ENCODE data around the gene STRIP2.
"Not testable (repeated sequence)": the region's sequence is repeated elsewhere in the genome, so short reads cannot be mapped to it uniquely, and the experiment has no call there.

Gene STRIP2

DNA sequence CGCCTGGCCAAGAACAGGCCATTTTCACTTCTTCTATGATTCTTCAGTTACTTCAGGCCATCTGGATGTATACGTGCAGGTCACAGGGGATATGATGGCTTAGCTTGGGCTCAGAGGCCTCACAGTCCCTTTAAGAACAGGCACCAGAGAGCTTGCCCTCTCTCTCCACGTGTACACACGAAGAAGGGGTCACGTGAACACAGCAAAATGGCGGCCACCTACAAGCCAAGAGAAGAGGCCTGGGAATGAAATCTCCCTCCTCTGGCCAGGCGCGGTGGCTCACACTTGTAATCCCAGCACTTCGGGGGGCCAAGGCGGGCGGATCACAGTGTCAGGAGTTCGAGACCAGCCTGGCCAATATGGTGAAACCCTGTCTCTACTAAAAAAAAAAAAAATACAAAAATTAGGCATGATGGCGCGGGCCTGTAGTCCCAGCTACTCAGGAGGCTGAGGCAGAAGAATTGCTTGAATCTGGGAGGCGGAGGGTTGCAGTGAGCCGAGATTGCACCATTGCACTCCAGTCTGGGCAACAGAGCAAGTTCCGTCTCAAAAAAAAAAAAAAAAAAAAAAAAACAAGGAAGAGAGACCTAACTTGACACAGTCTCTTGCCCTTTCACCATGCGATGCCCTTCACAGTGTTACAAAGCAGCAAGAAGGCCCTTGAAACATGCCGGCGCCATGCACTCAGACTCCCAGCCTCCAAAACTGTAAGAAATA, 100.5 kb downstream of the STRIP2 start:
- DNase-seq: not testable (repeated sequence)

DNA sequence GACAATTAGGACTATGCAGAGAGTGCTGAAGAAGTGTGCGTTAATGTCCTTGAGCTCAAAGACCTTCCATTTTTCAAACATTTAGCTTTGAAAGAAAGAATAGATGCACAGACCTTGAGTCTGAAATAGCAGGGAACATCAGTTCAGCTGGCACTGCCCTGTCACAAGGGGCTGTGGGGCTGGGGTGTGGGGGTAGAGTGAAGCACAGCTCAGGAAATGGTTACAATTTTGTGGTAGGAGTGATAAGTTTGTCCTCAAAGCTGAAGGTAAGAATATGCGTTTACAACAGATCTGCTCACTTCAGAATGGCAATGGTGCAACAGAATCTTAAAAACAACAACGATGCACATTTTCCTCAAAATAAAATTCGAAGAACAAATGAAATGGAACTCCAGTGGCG, 101.7 kb downstream of the STRIP2 start:
- DNase-seq: peak; percentile 32

DNA sequence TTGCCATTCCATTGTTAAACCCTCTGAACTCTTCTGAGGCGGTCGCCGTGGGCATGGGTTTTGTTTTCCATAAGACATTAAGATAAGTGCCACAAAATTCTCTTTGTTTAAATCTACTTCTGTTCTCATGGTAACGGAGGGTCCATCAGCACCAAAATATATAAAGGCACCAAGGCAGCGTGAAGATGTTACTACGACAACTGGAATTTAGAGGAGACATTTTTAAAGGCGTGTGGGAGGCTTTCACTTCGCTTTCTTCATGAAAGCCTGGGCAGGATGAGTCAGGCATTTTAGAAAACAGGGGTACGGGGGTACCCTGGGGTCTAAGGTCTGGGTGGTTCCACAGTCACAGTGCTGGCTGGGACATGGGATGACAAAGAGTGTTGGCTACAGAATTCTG, 102.1 kb downstream of the STRIP2 start:
- DNase-seq: no peak
